HG03521 (cell line): ENCODE measurements around the gene GRAMD2A.

Source experiments
- ATAC-seq: cut with Tn5 transposase; IDR thresholded peaks from one replicate; pipeline ENCODE4 v1.9.1; 2021; ENCODE audit warnings: mild to moderate bottlenecking, moderate library complexity; ENCODE audit not compliant: unreplicated experiment

GRAMD2A gene

GRCh38 chr15:72141171-72142084 is 56.2 kb downstream of the GRAMD2A start:
- peak; percentile 99 for ATAC-seq

GRCh38 chr15:72140088-72140487 is 57.5 kb downstream of the GRAMD2A start:
- ATAC-seq: no peak

GRCh38 chr15:72139667-72140066 is 57.9 kb downstream of the GRAMD2A start:
- ATAC-seq: no peak

GRCh38 chr15:72136170-72137051 is 61.2 kb downstream of the GRAMD2A start:
- no peak for ATAC-seq

- ATAC-seq: no peak
Observed at GRCh38 chr15:72135719-72136118, 61.9 kb downstream of the GRAMD2A start.

- ATAC-seq: no peak
Observed at GRCh38 chr15:72133211-72133610, 64.4 kb downstream of the GRAMD2A start.

- no peak for ATAC-seq
Observed at GRCh38 chr15:72131922-72132321, 65.7 kb downstream of the GRAMD2A start.

GRCh38 chr15:72130272-72130671 is 67.3 kb downstream of the GRAMD2A start:
- ATAC-seq: no peak

GRCh38 chr15:72128359-72128758 is 69.2 kb downstream of the GRAMD2A start:
- ATAC-seq: no peak

GRCh38 chr15:72127724-72128322 is 69.8 kb downstream of the GRAMD2A start:
- no peak for ATAC-seq

GRCh38 chr15:72124218-72124617 is 73.4 kb downstream of the GRAMD2A start:
- no peak for ATAC-seq

- ATAC-seq: peak; percentile 73
Observed at GRCh38 chr15:72118017-72118978, 79.3 kb downstream of the GRAMD2A start, which contains the start of the genes MYO9A and SENP8. MYO9A (minus strand) TSS chr15:72118150; CDS start chr15:72046563, 71,587 bp downstream. SENP8 (plus strand) TSS chr15:72118403; CDS start chr15:72139624, 21,221 bp downstream.

- ATAC-seq: peak; percentile 59
Observed at GRCh38 chr15:72117486-72118016, 80.0 kb downstream of the GRAMD2A start.

GRCh38 chr15:72116731-72117485 is 80.7 kb downstream of the GRAMD2A start:
- no peak for ATAC-seq

- no peak for ATAC-seq
Observed at GRCh38 chr15:72113347-72114031, 84.1 kb downstream of the GRAMD2A start.

GRCh38 chr15:72112805-72113204 is 84.8 kb downstream of the GRAMD2A start:
- ATAC-seq: no peak

GRCh38 chr15:72112116-72112515 is 85.5 kb downstream of the GRAMD2A start:
- no peak for ATAC-seq

GRCh38 chr15:72110355-72110754 is 87.2 kb downstream of the GRAMD2A start:
- no peak for ATAC-seq
